T-cell (primary cell): ENCODE measurements around the gene SLC2A13. TPM values are rescaled to one million over a fixed set of nuclear protein-coding genes. Genes with fewer than 3 reads are reported as not detected.
A peak's percentile ranks its signal among the peaks of the same experiment; 100 is the strongest.

Experiments
- ATAC-seq, 4 experiments: fragments of 200-7000 bp in 3 of 4; fragments of 150-1000 bp in 1 of 4; cut with Tn5 transposase; replicated peaks in 1 of 4; 1 replicate in 3 of 4; 2 replicates in 1 of 4; pipeline ENCODE4 v1.10.0; 2021; ENCODE audit warnings: moderate library complexity in 3 of 4, mild to moderate bottlenecking in 2 of 4, moderate number of reproducible peaks in 1 of 4
- CTCF ChIA-PET, 2 donors: fragments of 300-600 bp; sonication (Branson Sonifier 250); formaldehyde crosslinking; loops; one replicate each; lab custom pipeline; 2022; ENCODE audit warnings: antibody characterized with exemption in 2 of 2; lab: Charles Lee
- POLR2A ChIA-PET, 2 donors: fragments of 300-600 bp; sonication (Branson Sonifier 250); formaldehyde crosslinking; loops; one replicate each; lab custom pipeline; 2022; ENCODE audit warnings: antibody characterized with exemption in 2 of 2; lab: Charles Lee
- DNase-seq, 35 experiments: peaks; one replicate each; pipeline versions ENCODE4 v3.0.0 to v3.0.0-alpha.2; 2013 to 2023
- H3K27ac ChIP-seq: one replicate; pipeline ENCODE4 v1.5.1; 2013; ENCODE audit warnings: low read length
- H3K27me3 ChIP-seq, 2 experiments: replicated peaks in 1 of 2; 1 replicate in 1 of 2; 2 replicates in 1 of 2; pipeline versions ENCODE4 v1.6.1 to v1.7.0; 2013; ENCODE audit warnings: low read length in 1 of 2, mixed read lengths in 1 of 2; ENCODE audit not compliant: control insufficient read depth in 2 of 2, insufficient read depth in 2 of 2; ENCODE audit errors: extremely low read depth in 1 of 2
- H3K36me3 ChIP-seq, 2 donors: 1 replicate in 1 of 2; 2 replicates in 1 of 2; pipeline versions ENCODE4 v1.6.1 to v1.7.0; 2013; ENCODE audit warnings: low read length in 1 of 2; ENCODE audit not compliant: control insufficient read depth in 2 of 2, insufficient read depth in 1 of 2; ENCODE audit errors: extremely low read depth in 1 of 2
- H3K4me1 ChIP-seq, 2 experiments: 1 replicate in 1 of 2; 2 replicates in 1 of 2; pipeline versions ENCODE4 v1.6.1 to v1.7.0; 2013; ENCODE audit warnings: low read length in 2 of 2, mixed read lengths in 1 of 2; ENCODE audit not compliant: insufficient read depth in 2 of 2, control insufficient read depth in 1 of 2; ENCODE audit errors: extremely low read depth in 1 of 2
- H3K4me3 ChIP-seq, 2 donors: 1 replicate in 1 of 2; 2 replicates in 1 of 2; pipeline versions ENCODE4 v1.5.1 to v1.7.0; 2013; ENCODE audit warnings: mild to moderate bottlenecking in 2 of 2, low read length in 1 of 2, moderate library complexity in 1 of 2; ENCODE audit not compliant: control insufficient read depth in 1 of 2; ENCODE audit errors: extremely low read depth in 1 of 2
- H3K9me3 ChIP-seq: 2 replicates; pipeline ENCODE4 v1.7.0; 2013
- H3K27ac Mint-ChIP-seq, 2 donors: one replicate each; pipeline ENCODE4 v1.8.0; 2020 to 2021; ENCODE audit warnings: mild to moderate bottlenecking in 2 of 2, mixed read lengths in 2 of 2
- H3K27me3 Mint-ChIP-seq, 2 donors: one replicate each; pipeline ENCODE4 v1.8.0; 2021 to 2022; ENCODE audit warnings: mixed read lengths in 2 of 2
- H3K36me3 Mint-ChIP-seq: one replicate; pipeline ENCODE4 v1.8.0; 2021; ENCODE audit warnings: mixed read lengths
- H3K4me1 Mint-ChIP-seq, 3 donors: one replicate each; pipeline ENCODE4 v1.8.0; 2020 to 2022; ENCODE audit warnings: mixed read lengths in 3 of 3, mild to moderate bottlenecking in 1 of 3
- H3K4me3 Mint-ChIP-seq, 3 donors: one replicate each; pipeline ENCODE4 v1.8.0; 2020 to 2022; ENCODE audit warnings: mild to moderate bottlenecking in 3 of 3, mixed read lengths in 3 of 3, moderate library complexity in 3 of 3
- H3K9me3 Mint-ChIP-seq, 3 donors: one replicate each; pipeline ENCODE4 v1.8.0; 2020 to 2022; ENCODE audit warnings: mixed read lengths in 3 of 3
- WGBS: methylation state at CpG from one replicate; pipeline ENCODE4 v1.1.5; 2013; ENCODE audit warnings: missing lambda C conversion rate; ENCODE audit not compliant: insufficient coverage; 5-methylcytosine and 5-hydroxymethylcytosine counted together
- total RNA-seq, 35 experiments: library from RNA in 6 of 35; stranded (reverse) in 6 of 35; fragments of 120-200 nt in 1 of 35; gene quantifications; one replicate each; pipeline versions ENCODE4 v1.2.1 to v1.2.4 and lab custom pipeline; 2013 to 2026

SLC2A13 gene
- total RNA-seq, 5 donors from 2014 or later (not counting 1 experiment from before 2014, with no cell fraction given), result 4.2 to 6.0 (median 5.1) TPM

- DNase-seq, result peak in 1 of 35 experiments; percentile 11
- H3K36me3 ChIP-seq, result no peaks in the 10 kb centered on the region
- H3K9me3 ChIP-seq, result no peaks in the 10 kb centered on the region
- H3K4me3 Mint-ChIP-seq, result no peak overlapping the region
- H3K27me3 ChIP-seq, result no peaks in the 10 kb centered on the region
- peaks cover 5% of the 10 kb centered on the region for H3K36me3 Mint-ChIP-seq
- ChIA-PET POLR2A (no interaction called here), CTCF (interaction anchor here in 1 of 2 donors (0.6 kb wide), 1 partner anchor 32 kb away, joined by 3 read pairs; no protein-coding TSS in a partner anchor)
- ATAC-seq, result peak in 1 of 4 experiments; percentile 55
- H3K27me3 Mint-ChIP-seq, result no peaks in the 10 kb centered on the region
- H3K4me3 ChIP-seq, result no peak overlapping the region
- WGBS, result no CpG with 5 or more reads among the region's 6 CpGs
- peaks cover 0 to 9% (median 7%) of the 10 kb centered on the region in 3 donors for H3K9me3 Mint-ChIP-seq
- no peak overlapping the region for H3K27ac Mint-ChIP-seq
- H3K4me1 Mint-ChIP-seq, result peaks cover 0 to 5% (median 1%) of the 10 kb centered on the region in 3 donors
- no peaks in the 10 kb centered on the region for H3K4me1 ChIP-seq
- no peak overlapping the region for H3K27ac ChIP-seq
Measured at GRCh38 chr12:39723831-39724230, 382.1 kb downstream of the SLC2A13 start.

- no peaks in the 10 kb centered on the region for H3K4me1 ChIP-seq
- no peaks in the 10 kb centered on the region for H3K27me3 ChIP-seq
- no peak overlapping the region for H3K4me3 ChIP-seq
- no peaks in the 10 kb centered on the region for H3K9me3 ChIP-seq
- CTCF ChIA-PET, result interaction anchor here in 1 of 2 donors (0.6 to 0.7 kb wide), 2 partner anchors 18 to 469 kb away, joined by 3 read pairs; no protein-coding TSS in a partner anchor
- Mint-ChIP-seq H3K9me3 (peaks cover 0 to 7% (median 0%) of the 10 kb centered on the region in 3 donors), H3K27me3 (no peaks in the 10 kb centered on the region), H3K4me1 (peaks cover 0 to 5% (median 1%) of the 10 kb centered on the region in 3 donors), H3K4me3 (no peak overlapping the region), H3K27ac (no peak overlapping the region), H3K36me3 (peaks cover 3% of the 10 kb centered on the region)
- POLR2A ChIA-PET, result interaction anchor here in 1 of 2 donors (0.7 kb wide), 1 partner anchor 12 kb away, joined by 3 read pairs; no protein-coding TSS in a partner anchor
- WGBS, result 33% methylated on average over 1 of the region's 1 CpG
- no peak overlapping the region for H3K27ac ChIP-seq
- DNase-seq (no peak), ATAC-seq (no peak)
- no peaks in the 10 kb centered on the region for H3K36me3 ChIP-seq
Measured at GRCh38 chr12:39722504-39722903, 383.4 kb downstream of the SLC2A13 start.

- Histone ChIP-seq H3K27ac (no peak overlapping the region), H3K27me3 (no peaks in the 10 kb centered on the region), H3K36me3 (no peaks in the 10 kb centered on the region), H3K9me3 (no peaks in the 10 kb centered on the region), H3K4me3 (no peak overlapping the region), H3K4me1 (no peaks in the 10 kb centered on the region)
- CTCF ChIA-PET, result no interaction called here
- H3K4me1 Mint-ChIP-seq, result no peaks in the 10 kb centered on the region
- H3K4me3 Mint-ChIP-seq, result no peak overlapping the region
- POLR2A ChIA-PET, result no interaction called here
- peaks cover 0 to 4% (median 0%) of the 10 kb centered on the region in 3 donors for H3K9me3 Mint-ChIP-seq
- H3K27me3 Mint-ChIP-seq, result peaks cover 0 to 6% of the 10 kb centered on the region in 2 donors
- no peak for DNase-seq
- peaks cover 3% of the 10 kb centered on the region for H3K36me3 Mint-ChIP-seq
- ATAC-seq, result no peak
- H3K27ac Mint-ChIP-seq, result no peak overlapping the region
- WGBS, result no CpG with 5 or more reads among the region's 14 CpGs
Measured at GRCh38 chr12:39713552-39713951, 392.3 kb downstream of the SLC2A13 start.

GRCh38 chr12:39712334-39712733 is 393.5 kb downstream of the SLC2A13 start:
- no peaks in the 10 kb centered on the region for H3K36me3 ChIP-seq
- Mint-ChIP-seq H3K4me1 (no peaks in the 10 kb centered on the region), H3K4me3 (no peak overlapping the region), H3K27me3 (peaks cover 0 to 6% of the 10 kb centered on the region in 2 donors), H3K27ac (no peak overlapping the region), H3K9me3 (peaks cover 0 to 4% (median 0%) of the 10 kb centered on the region in 3 donors), H3K36me3 (no peaks in the 10 kb centered on the region)
- H3K27me3 ChIP-seq, result no peaks in the 10 kb centered on the region
- no peak overlapping the region for H3K27ac ChIP-seq
- no peaks in the 10 kb centered on the region for H3K4me1 ChIP-seq
- ATAC-seq, result no peak
- DNase-seq, result no peak
- POLR2A ChIA-PET, result no interaction called here
- CTCF ChIA-PET, result no interaction called here
- H3K9me3 ChIP-seq, result no peaks in the 10 kb centered on the region
- no CpG with 5 or more reads among the region's 20 CpGs for WGBS
- no peak overlapping the region for H3K4me3 ChIP-seq

Other genes starting within 250 kb of the SLC2A13 start
- gene LRRK2, start 118.9 kb upstream of the SLC2A13 start, total RNA-seq, result 1 to 10 TPM in 4 of 5 donors, under 1 TPM in 1; 0.47 to 2.3 (median 1.8) TPM